Measurements from ENCODE around the gene PIK3CA. TPM values are rescaled to one million over a fixed set of nuclear protein-coding genes. Genes with fewer than 3 reads are reported as not detected.
A peak's percentile ranks its signal among the peaks of the same experiment; 100 is the strongest.

PIK3CA gene
- total and polyA plus RNA-seq, 12 donors: 4.0 to 35.3 (median 22.5) TPM

GRCh38 chr3:179264449-179264848 is 116.3 kb downstream of the PIK3CA start:
- H3K4me1 ChIP-seq: peaks cover 0 to 26% (median 12%) of the 10 kb centered on the region in 9 donors
- 83 to 88% methylated on average over 4 of the region's 4 CpGs for WGBS, 2 donors
- H3K4me3 ChIP-seq: no peak overlapping the region
- H3K9me3 ChIP-seq: peaks cover 0 to 18% (median 4%) of the 10 kb centered on the region in 11 donors
- H3K36me3 ChIP-seq: no peaks in the 10 kb centered on the region
- TF ChIP-seq, protein P1, sequence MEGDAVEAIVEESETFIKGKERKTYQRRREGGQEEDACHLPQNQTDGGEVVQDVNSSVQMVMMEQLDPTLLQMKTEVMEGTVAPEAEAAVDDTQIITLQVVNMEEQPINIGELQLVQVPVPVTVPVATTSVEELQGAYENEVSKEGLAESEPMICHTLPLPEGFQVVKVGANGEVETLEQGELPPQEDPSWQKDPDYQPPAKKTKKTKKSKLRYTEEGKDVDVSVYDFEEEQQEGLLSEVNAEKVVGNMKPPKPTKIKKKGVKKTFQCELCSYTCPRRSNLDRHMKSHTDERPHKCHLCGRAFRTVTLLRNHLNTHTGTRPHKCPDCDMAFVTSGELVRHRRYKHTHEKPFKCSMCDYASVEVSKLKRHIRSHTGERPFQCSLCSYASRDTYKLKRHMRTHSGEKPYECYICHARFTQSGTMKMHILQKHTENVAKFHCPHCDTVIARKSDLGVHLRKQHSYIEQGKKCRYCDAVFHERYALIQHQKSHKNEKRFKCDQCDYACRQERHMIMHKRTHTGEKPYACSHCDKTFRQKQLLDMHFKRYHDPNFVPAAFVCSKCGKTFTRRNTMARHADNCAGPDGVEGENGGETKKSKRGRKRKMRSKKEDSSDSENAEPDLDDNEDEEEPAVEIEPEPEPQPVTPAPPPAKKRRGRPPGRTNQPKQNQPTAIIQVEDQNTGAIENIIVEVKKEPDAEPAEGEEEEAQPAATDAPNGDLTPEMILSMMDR (IDR thresholded peaks at IDR 0.05): no peak
- DNase-seq (no peak), ATAC-seq (no peak)
- H3K27me3 ChIP-seq: peaks cover 0 to 3% (median 0%) of the 10 kb centered on the region in 7 donors
- intact Hi-C loops (cut with DNase I): loop anchor here in 1 of 10 donors (5.0 kb wide), 1 partner anchor 117 kb away; the partner anchor contains the start of gene PIK3CA
- no peak overlapping the region for H3K27ac ChIP-seq

DNA sequence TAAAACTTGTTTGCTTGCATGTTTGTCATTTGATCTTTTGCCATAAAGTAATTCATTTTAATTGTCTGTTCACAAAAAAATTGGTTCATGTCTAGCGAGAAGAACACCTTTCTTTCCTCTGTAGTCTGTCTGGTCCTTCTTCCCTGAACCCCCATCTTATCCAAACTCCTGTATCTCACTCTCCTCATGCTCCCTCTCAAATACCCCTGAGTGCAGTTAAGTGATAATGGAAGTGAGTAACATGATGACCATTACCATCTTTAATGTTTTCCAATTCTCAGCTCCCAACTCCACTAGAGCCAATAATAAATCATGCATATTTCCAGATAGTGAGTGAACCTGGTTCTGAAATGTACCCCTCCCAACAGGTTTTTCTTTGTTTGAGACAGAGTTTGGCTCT is 116.9 kb downstream of the PIK3CA start:
- Histone ChIP-seq H3K9me3 (peaks cover 0 to 11% (median 0%) of the 10 kb centered on the region in 11 donors), H3K36me3 (no peaks in the 10 kb centered on the region), H3K4me3 (no peak overlapping the region), H3K27ac (no peak overlapping the region), H3K27me3 (peaks cover 0 to 3% (median 0%) of the 10 kb centered on the region in 7 donors), H3K4me1 (peaks cover 0 to 26% (median 12%) of the 10 kb centered on the region in 9 donors)
- intact Hi-C loops (cut with DNase I): no loop called here
- TF ChIP-seq, protein P1 (IDR thresholded peaks at IDR 0.05): no peak
- ATAC-seq (no peak), DNase-seq (no peak)
- WGBS, 2 donors: 96 to 100% methylated on average over 1 of the region's 1 CpG

DNA sequence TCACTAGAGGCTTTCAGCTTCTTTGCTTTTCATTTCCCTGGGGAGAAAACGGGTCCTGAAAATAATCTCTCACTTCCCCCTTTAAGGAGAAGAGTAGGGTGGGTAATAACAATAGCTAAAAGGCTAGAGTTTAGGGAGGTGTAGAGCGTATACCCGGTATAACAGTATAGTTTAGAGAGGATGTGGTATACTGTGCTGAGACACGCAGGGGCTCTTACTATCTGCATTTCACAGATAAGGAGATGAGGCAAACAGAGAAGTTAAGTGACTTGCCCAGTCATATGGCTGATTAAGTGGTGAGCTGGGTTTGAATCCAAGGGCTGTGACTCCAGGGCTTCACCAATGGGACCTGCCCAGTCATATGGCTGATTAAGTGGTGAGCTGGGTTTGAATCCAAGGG is 117.7 kb downstream of the PIK3CA start:
- no peak overlapping the region for H3K27ac ChIP-seq
- DNase-seq: no peak
- no peak overlapping the region for H3K4me3 ChIP-seq
- intact Hi-C loops (cut with DNase I): no loop called here
- TF ChIP-seq, protein P1 (IDR thresholded peaks at IDR 0.05): no peak
- no peaks in the 10 kb centered on the region for H3K36me3 ChIP-seq
- WGBS, 2 donors: 77 to 78% methylated on average over 4 of the region's 4 CpGs
- peaks cover 0 to 3% (median 0%) of the 10 kb centered on the region in 7 donors for H3K27me3 ChIP-seq
- no peak for ATAC-seq
- peaks cover 0 to 26% (median 7%) of the 10 kb centered on the region in 9 donors for H3K4me1 ChIP-seq
- peaks cover 0 to 4% (median 0%) of the 10 kb centered on the region in 11 donors for H3K9me3 ChIP-seq

- peaks cover 0 to 3% (median 0%) of the 10 kb centered on the region in 7 donors for H3K27me3 ChIP-seq
- DNase-seq (peak in 1 of 2 donors; percentile 53), ATAC-seq (peak; percentile 61 to 92 (median 78))
- H3K9me3 ChIP-seq: peaks cover 0 to 4% (median 0%) of the 10 kb centered on the region in 11 donors
- intact Hi-C loops (cut with DNase I): no loop called here
- H3K4me1 ChIP-seq: peaks cover 0 to 26% (median 3%) of the 10 kb centered on the region in 9 donors
- no peaks in the 10 kb centered on the region for H3K36me3 ChIP-seq
- H3K27ac ChIP-seq: peak overlapping the region in 3 of 10 donors; percentile 17 to 47 (median 28)
- H3K4me3 ChIP-seq: peak overlapping the region in 4 of 10 donors; percentile 8 to 24 (median 13)
- 66 to 73% methylated on average over 21 of the region's 21 CpGs for whole genome bisulfite sequencing, 2 donors
- TF ChIP-seq, protein P1 (IDR thresholded peaks at IDR 0.05): no peak
These were observed 118.6 kb downstream of the PIK3CA start for GRCh38 chr3:179266701-179267211.
